GM12874 (cell line): ENCODE results near the gene SAXO2.

Experiments
- CTCF ChIP-seq: IDR thresholded peaks from 2 replicates; pipeline ENCODE4 v1.5.1; 2011; ENCODE audit warnings: low read depth, mild to moderate bottlenecking, control low read depth, low read length, moderate library complexity; ENCODE audit not compliant: insufficient read depth

Gene SAXO2

GRCh38 chr15:82272154-82272553 is 9.5 kb downstream of the SAXO2 start:
- TF ChIP-seq CTCF = no peak

- TF ChIP-seq CTCF = no peak
Observed at GRCh38 chr15:82275410-82275809, 12.8 kb downstream of the SAXO2 start.

- TF ChIP-seq CTCF = no peak
Observed at GRCh38 chr15:82292271-82292670, 29.7 kb downstream of the SAXO2 start.

- no peak for TF ChIP-seq CTCF
Observed at GRCh38 chr15:82294061-82294690, 31.6 kb downstream of the SAXO2 start.

- TF ChIP-seq CTCF = no peak
Observed at GRCh38 chr15:82297546-82297945, 34.9 kb downstream of the SAXO2 start.

GRCh38 chr15:82298032-82298431 is 35.4 kb downstream of the SAXO2 start:
- TF ChIP-seq CTCF = no peak

GRCh38 chr15:82298520-82298919 is 35.9 kb downstream of the SAXO2 start:
- TF ChIP-seq CTCF = no peak
